ENCODE data around the gene TMEM223.
"Not testable (repeated sequence)": the region's sequence is repeated elsewhere in the genome, so short reads cannot be mapped to it uniquely, and the experiment has no call there.

TMEM223 gene

GRCh38 chr11:62830904-62831519 lies 39.2 kb upstream of the TMEM223 start:
- DNase-seq (ENCODE audit: low read depth), result no peak
- peak overlapping the region; percentile 85 for H3K4me3 ChIP-seq (ENCODE audit: low read depth, low read length)
- no peak for TF ChIP-seq CTCF (IDR thresholded peaks at IDR 0.05; ENCODE audit: low read depth, low read length, missing control alignments)

DNA sequence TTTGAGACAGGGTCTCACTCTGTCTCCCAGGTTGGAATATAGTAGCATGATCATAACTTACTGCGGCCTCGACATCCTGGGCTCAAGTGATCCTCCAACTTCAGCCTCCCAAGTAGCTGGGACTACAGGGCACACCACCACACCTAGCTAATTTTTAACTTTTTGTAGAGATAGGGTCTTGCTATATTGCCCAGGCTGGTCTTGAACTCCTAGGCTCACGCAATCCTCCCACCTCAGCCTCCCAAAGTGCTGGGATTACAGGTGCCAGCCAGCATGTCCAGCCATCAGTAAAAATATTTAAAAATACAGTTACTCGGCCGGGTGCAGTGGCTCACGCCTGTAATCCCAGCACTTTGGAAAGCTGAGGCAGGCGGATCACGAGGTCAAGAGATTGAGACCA lies 36.3 kb upstream of the TMEM223 start:
- not testable (repeated sequence) for DNase-seq (ENCODE audit: low read depth)

GRCh38 chr11:62823677-62824076 lies 31.9 kb upstream of the TMEM223 start:
- TF ChIP-seq CTCF (IDR thresholded peaks at IDR 0.05; ENCODE audit: low read depth, low read length, missing control alignments), result no peak
- H3K4me3 ChIP-seq (ENCODE audit: low read depth, low read length), result no peak overlapping the region
- no peak for DNase-seq (ENCODE audit: low read depth)

More for the DNA sequence above, 36.3 kb upstream of the TMEM223 start:
- not testable (repeated sequence) for H3K4me3 ChIP-seq (ENCODE audit: low read depth, low read length)

- no peak for TF ChIP-seq CTCF (IDR thresholded peaks at IDR 0.05; ENCODE audit: low read depth, low read length, missing control alignments)
- H3K4me3 ChIP-seq (ENCODE audit: low read depth, low read length), result no peak overlapping the region
- DNase-seq (ENCODE audit: low read depth), result no peak
Measured at GRCh38 chr11:62817129-62817528, 25.3 kb upstream of the TMEM223 start.

- no peak for DNase-seq (ENCODE audit: low read depth)
- no peak for TF ChIP-seq CTCF (IDR thresholded peaks at IDR 0.05; ENCODE audit: low read depth, low read length, missing control alignments)
- H3K4me3 ChIP-seq (ENCODE audit: low read depth, low read length), result no peak overlapping the region
Measured at GRCh38 chr11:62816557-62816956, 24.8 kb upstream of the TMEM223 start.

GRCh38 chr11:62811659-62812058 lies 19.9 kb upstream of the TMEM223 start:
- no peak for DNase-seq (ENCODE audit: low read depth)
- H3K4me3 ChIP-seq (ENCODE audit: low read depth, low read length), result no peak overlapping the region
- no peak for TF ChIP-seq CTCF (IDR thresholded peaks at IDR 0.05; ENCODE audit: low read depth, low read length, missing control alignments)

GRCh38 chr11:62810748-62811147 lies 18.9 kb upstream of the TMEM223 start:
- no peak overlapping the region for H3K4me3 ChIP-seq (ENCODE audit: low read depth, low read length)
- no peak for DNase-seq (ENCODE audit: low read depth)
- TF ChIP-seq CTCF (IDR thresholded peaks at IDR 0.05; ENCODE audit: low read depth, low read length, missing control alignments), result no peak
